IPS DF 4.7 (cell line): ENCODE results near the gene ACAD10.
"Not testable (repeated sequence)": the region's sequence is repeated elsewhere in the genome, so short reads cannot be mapped to it uniquely, and the experiment has no call there.

Experiments used
- DNase-seq: peaks from one replicate; pipeline ENCODE4 v3.0.0-alpha.2; 2013; ENCODE audit warnings: low spot score; ENCODE audit errors: extremely low read depth

The ACAD10 gene

DNA sequence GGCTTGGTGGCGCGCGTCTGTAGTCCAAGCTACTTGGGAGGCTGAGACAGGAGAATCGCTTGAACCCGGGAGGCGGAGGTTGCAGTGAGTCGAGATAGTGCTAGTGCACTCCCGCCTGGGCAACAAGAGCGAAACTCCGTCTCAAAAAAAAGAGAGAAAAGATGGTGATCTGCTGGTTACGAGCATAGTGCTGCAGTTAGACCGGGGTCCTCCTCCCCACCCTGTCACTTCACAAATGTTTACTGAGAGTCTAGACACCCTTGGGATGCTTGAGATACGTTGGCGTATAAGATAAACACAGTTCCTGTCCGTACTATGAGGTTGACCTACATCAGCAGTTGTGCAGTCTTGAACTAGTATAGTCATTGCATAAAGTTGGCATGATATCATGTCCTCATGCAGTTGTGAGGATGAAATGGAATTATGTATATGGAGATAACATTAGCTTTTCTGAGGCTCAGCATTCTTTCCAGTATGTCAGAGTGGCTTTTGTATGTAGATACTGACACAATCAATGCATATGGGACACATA lies 787 bp downstream of the ACAD10 start:
- no peak for DNase-seq

- DNase-seq = no peak
These were observed 1.4 kb downstream of the ACAD10 start for GRCh38 chr12:111687255-111687654.

DNA sequence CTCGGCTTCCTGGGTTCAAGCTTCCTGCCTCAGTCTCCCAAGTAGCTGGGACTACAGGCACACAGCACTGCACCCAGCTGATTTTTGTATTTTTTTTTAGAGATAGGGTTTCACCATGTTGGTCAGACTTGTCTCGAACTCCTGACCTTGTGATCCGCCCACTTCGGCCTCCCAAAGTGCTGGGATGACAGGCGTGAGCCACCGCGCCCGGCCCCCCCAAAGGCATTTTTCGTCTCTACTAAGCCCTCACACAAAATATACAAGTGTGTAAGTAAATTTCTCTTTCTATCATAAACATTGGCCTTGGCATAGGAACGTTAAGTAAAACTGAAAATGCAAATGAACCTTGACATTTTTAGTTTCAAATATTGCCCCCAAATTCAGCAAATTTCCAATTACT lies 2.1 kb downstream of the ACAD10 start:
- DNase-seq = no peak

GRCh38 chr12:111691262-111691661 lies 5.4 kb downstream of the ACAD10 start:
- DNase-seq = no peak

DNA sequence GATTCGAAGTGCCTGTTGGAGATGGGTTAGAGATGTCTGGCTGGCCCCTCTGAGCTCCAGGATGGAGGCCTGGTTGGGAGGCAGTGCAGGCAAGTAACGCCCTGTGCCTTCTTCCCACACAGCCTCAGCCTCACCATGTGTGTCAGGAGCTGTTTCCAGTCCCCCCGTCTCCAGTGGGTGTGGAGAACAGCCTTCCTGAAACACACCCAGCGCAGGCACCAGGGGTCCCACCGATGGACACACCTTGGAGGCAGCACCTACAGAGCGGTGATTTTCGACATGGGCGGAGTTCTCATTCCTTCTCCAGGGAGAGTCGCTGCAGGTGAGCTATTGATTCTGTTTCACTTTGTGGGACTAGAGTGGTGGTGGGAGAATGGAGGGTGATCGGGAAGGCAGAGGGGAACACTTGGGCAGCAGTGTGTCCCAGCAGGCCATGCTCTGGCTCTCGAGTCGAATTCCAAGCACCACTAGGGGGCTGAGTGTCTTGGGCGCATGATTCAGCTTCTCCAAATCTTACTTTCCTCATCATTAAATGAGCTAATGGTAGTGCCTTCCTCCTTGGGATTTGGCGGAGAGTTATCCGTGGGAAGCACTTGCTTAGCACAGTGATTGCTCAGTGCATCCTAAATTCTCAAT lies 6.8 kb downstream of the ACAD10 start:
- no peak for DNase-seq

DNA sequence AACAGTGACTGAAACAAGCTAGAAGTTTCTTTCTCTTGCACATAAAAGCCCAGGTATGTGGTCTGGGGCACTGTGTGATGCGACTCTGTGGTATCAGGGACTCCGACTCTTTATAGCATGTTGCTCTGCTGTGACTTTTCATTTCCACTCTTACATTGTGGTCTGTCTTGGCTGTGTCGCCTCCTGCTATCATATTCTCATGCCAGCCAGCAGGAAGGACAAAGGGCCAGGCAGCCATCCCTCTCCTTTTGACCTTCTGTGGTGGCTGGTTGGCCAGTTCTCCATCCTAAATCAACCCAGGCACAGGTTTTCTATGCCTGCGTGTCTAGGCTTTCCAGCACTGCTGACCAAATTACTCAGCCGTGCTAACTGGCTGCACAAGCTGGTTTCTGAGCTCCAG lies 8.0 kb downstream of the ACAD10 start:
- DNase-seq = no peak

DNA sequence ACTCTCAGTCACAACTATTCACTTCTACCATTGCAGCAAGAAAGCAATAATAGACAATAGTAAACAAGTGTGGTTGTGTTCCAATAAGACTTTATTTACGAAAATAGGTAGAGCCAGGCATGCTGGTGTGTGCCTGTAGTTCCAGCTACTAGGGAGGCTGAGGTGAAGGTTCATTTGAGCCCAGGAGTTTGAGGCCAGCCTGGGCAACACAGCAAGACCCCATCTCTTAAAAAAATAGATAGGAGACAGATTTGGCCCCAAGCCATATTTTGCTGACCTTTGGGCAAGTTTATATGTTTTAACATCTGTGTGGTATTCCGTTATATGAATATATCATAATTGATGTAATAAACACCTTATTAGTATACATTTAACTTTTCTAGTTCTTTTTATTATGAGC lies 14.1 kb downstream of the ACAD10 start:
- DNase-seq = no peak

DNA sequence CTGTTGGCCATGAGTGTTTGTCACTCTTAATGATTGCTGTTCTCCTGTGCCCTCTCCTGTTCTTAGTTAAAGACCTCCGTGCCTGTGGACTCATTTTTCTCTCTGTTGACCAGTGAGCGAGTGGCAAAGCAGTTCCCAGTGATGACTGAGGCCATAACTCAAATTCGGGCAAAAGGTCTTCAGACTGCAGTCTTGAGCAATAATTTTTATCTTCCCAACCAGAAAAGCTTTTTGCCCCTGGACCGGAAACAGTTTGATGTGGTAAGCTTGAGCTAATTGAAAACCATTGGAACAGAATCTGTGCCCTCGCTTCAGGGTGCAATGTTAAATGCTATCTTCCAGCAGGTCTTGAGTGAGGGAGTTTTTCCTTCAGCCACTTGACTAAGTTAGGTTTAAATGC lies 19.8 kb downstream of the ACAD10 start:
- DNase-seq = no peak

DNA sequence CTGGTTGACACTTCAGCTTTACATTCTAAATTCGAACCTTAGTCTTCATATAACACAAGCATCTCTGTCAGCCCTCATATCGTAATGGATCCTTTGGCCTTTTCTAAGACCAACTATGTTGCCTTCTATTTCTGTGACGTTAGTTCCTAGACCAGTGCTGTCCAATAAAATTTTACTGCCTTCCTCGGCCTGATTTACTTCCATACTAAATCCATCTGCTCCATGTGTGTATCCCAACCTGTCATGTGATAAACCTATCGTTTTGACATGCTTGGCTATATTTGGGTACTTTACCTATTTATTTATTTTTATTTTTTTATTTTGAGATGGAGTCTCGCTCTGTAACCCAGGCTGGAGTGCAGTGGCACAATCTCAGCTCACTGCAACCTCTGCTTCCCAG lies 20.3 kb downstream of the ACAD10 start:
- no peak for DNase-seq

- DNase-seq = no peak
These were observed 29.4 kb downstream of the ACAD10 start for GRCh38 chr12:111715279-111715678.

GRCh38 chr12:111719316-111719715 lies 33.5 kb downstream of the ACAD10 start:
- not testable (repeated sequence) for DNase-seq

GRCh38 chr12:111720457-111720856 lies 34.6 kb downstream of the ACAD10 start:
- no peak for DNase-seq

- not testable (repeated sequence) for DNase-seq
These were observed 38.0 kb downstream of the ACAD10 start for GRCh38 chr12:111723646-111724360.

DNA sequence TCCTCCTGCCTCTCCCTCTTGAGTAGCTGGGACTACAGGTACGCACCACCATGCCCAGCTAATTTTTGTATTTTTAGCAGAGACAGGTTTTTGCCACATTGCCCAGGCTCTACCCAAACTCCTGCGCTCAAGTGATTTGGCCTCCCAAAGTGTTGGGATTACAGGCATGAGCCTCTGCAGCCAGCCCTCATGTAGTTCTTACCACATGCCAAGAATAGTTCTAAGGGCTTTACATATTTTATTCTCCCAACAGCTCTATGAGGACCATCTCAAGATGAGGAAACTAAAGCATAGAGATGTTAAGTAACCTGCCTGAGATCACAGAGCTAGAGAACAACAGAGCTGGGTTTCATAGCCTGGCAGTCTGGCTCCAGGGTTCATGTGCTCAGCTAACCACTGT lies 42.9 kb downstream of the ACAD10 start:
- no peak for DNase-seq

DNA sequence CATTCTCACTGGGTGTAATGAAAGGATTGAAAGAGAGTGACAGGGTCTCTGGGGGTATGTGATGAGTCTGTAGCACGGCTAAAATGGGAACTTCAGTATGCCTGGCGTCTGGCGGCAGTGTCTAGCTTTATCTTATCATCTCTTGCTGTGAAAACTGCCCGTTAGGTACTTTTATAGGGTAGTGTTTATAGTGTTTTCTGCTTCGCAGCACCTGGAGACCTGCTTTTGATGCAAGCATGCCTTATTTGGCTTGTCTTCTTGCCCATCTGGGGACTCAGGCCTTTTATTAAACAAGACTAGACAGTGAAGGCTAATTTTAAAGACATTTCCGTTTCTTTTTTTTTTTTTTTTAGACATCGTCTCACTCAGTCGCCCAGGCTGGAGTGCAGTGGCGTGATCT lies 44.6 kb downstream of the ACAD10 start:
- no peak for DNase-seq

DNA sequence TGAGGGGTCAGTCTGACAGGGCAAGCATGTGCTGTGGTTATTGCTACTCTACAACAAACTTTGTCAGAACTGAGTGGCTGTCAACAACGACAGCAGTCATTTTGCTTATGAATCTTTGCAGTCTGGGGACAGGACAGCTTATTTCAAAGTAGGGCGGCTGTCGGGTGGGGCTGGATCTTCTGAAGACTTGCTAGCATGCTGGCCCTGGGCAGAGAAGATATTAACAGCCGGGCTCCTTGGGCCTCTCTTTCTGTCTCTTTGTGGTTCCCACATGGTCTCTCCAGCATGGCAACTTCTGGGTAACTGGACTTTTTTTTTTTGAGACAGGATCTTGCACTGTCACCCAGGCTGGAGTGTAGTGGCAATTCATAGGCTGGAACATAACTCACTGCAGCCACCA lies 46.9 kb downstream of the ACAD10 start:
- DNase-seq = no peak

DNA sequence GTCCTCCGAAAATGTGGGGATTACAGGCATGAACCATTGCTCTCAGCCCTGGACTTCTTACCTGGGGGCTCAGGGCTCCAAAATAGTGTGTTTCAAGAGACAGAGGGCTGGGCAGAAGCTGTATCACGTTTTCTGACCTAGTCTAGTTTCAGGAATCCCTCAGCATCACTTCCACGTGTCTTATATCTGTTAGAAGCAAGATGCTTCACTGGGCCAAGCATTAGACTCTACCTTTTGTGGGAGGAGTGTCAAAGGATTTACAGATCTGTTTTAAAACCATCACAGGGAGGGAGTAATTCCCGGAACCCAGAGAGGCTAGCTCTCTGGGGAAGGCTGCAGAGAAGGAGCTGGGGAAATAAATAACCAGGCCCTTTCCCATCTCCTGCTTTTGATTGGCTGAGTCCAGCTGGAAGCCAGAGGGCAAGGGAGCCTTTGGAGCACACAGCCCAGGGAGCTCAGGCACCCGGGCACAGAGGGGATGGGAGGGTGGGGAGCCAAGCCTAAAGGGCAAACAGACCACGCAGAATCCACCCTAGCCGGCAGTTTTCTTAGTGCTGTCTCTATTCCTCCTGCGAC lies 47.6 kb downstream of the ACAD10 start:
- DNase-seq = no peak

DNA sequence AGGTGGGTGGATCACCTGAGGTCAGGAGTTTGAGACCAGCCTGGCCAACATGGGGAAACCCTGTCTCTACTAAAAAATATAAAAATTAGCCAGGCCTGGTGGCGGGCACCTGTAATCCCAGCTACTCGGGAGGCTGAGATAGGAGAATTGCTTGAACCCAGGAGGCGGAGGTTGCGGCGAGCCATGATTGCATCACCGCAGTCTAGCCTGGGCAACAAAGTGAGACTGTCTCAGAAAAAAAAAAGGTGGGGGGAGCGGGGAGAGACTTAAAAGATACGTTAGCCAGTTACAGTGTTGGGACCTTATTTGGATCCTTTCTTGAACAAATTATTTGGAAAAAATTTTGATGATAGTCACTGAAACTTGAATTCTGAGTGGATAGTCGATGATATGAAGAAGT lies 53.7 kb downstream of the ACAD10 start:
- DNase-seq = not testable (repeated sequence)

GRCh38 chr12:111741235-111741812 lies 55.5 kb downstream of the ACAD10 start:
- no peak for DNase-seq

DNA sequence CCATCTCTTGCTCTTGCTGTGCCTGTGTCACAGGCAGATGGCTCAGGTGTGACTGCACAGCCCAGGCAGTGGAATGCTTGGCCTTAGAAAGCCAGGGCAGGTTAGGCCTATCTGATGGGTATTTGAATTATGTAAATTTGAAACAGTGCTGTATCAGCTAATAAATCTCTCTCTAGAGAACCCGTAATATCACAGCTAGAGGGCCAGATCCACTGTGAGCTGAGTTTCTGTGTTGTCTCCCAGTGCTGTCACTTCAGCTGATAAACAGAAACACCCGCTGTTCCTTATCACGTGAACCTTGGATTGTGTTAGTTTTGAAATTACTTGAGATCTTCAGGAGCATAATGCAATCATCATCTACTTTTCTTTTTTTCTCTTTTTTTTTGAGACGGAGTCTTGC lies 59.4 kb downstream of the ACAD10 start:
- no peak for DNase-seq

- DNase-seq = no peak
These were observed 61.5 kb downstream of the ACAD10 start for GRCh38 chr12:111747333-111747732.

GRCh38 chr12:111748151-111748672 lies 62.4 kb downstream of the ACAD10 start:
- DNase-seq = no peak
